H1 (cell line): ENCODE measurements around the gene EIF2B1. TPM values are rescaled to one million over a fixed set of nuclear protein-coding genes. Genes with fewer than 3 reads are reported as not detected.

Source experiments
- CTCF ChIA-PET: fragments of 300-600 bp; sonication (Branson Sonifier 250); formaldehyde crosslinking; loops from one replicate; lab custom pipeline; 2021; ENCODE audit not compliant: partially characterized antibody; lab: Charles Lee
- POLR2A ChIA-PET: fragments of 300-600 bp; sonication (Branson Sonifier 250); formaldehyde crosslinking; loops from one replicate; lab custom pipeline; 2021; ENCODE audit warnings: inconsistent platforms; ENCODE audit not compliant: partially characterized antibody; lab: Charles Lee
- DNase-seq, 2 experiments: peaks; one replicate each; pipeline versions ENCODE4 v3.0.0 to v3.0.0-alpha.2; 2010 to 2022; ENCODE audit warnings: low spot score in 2 of 2, low read depth in 1 of 2, mixed read lengths in 1 of 2
- FAIRE-seq: peaks from 2 replicates; lab custom pipeline; 2011; peaks lifted over from hg19 to GRCh38; lab: Jason Lieb, UNC
- H2AFZ ChIP-seq: 2 replicates; pipeline ENCODE4 v1.8.1; 2012; ENCODE audit warnings: low read length, inconsistent platforms
- H2AK5ac ChIP-seq: 2 replicates; pipeline ENCODE4 v1.6.1; 2013; ENCODE audit warnings: low read depth, low read length
- H2BK120ac ChIP-seq: replicated peaks from 2 replicates; pipeline ENCODE3; 2013; ENCODE audit warnings: low read depth, low read length, inconsistent platforms
- H2BK12ac ChIP-seq: 2 replicates; pipeline ENCODE4 v1.6.1; 2013; ENCODE audit warnings: low read depth, low read length
- H2BK15ac ChIP-seq: 2 replicates; pipeline ENCODE4 v1.6.1; 2013; ENCODE audit warnings: low read length
- H2BK20ac ChIP-seq: 2 replicates; pipeline ENCODE4 v1.6.1; 2013; ENCODE audit warnings: low read length
- H2BK5ac ChIP-seq: 2 replicates; pipeline ENCODE4 v1.6.1; 2013; ENCODE audit warnings: low read depth, low read length
- H3K14ac ChIP-seq: 2 replicates; pipeline ENCODE4 v1.6.1; 2013; ENCODE audit warnings: inconsistent platforms; ENCODE audit not compliant: insufficient read length
- H3K18ac ChIP-seq: 2 replicates; pipeline ENCODE4 v1.6.1; 2013; ENCODE audit warnings: low read length; ENCODE audit errors: extremely low read depth
- H3K23ac ChIP-seq: 2 replicates; pipeline ENCODE4 v1.6.1; 2013; ENCODE audit warnings: inconsistent platforms; ENCODE audit not compliant: insufficient read length
- H3K23me2 ChIP-seq: 2 replicates; pipeline ENCODE4 v1.6.1; 2013; ENCODE audit warnings: low read depth, low read length
- H3K27ac ChIP-seq: 2 replicates; pipeline ENCODE4 v1.6.1; 2011; ENCODE audit warnings: low read depth, low read length, inconsistent platforms
- H3K27me3 ChIP-seq, 4 experiments: replicated peaks in 1 of 4; 1 replicate in 1 of 4; 2 replicates in 3 of 4; pipeline versions ENCODE4 v1.6.1 to v1.8.1; 2011 to 2013; ENCODE audit warnings: low read length in 3 of 4, mild to moderate bottlenecking in 3 of 4, inconsistent platforms in 2 of 4, mixed read lengths in 2 of 4, moderate library complexity in 1 of 4; ENCODE audit not compliant: control insufficient read depth in 3 of 4, insufficient read depth in 3 of 4; ENCODE audit errors: extremely low read depth in 1 of 4
- H3K36me3 ChIP-seq, 4 experiments: 2 replicates each; pipeline versions ENCODE4 v1.6.1 to v1.8.1; 2011 to 2013; ENCODE audit warnings: mild to moderate bottlenecking in 4 of 4, low read length in 3 of 4, moderate library complexity in 2 of 4, control low read depth in 1 of 4, inconsistent platforms in 1 of 4; ENCODE audit not compliant: insufficient read depth in 4 of 4, control insufficient read depth in 2 of 4
- H3K4ac ChIP-seq: replicated peaks from 2 replicates; pipeline ENCODE3; 2013; ENCODE audit warnings: low read length, low read depth, mixed read lengths, inconsistent platforms; ENCODE audit not compliant: insufficient read length
- H3K4me1 ChIP-seq, 4 experiments: replicated peaks in 1 of 4; 1 replicate in 1 of 4; 2 replicates in 3 of 4; pipeline versions ENCODE4 v1.6.1 to v1.8.1; 2011 to 2013; ENCODE audit warnings: low read length in 3 of 4, inconsistent platforms in 2 of 4, mixed read lengths in 1 of 4; ENCODE audit not compliant: insufficient read depth in 4 of 4, control insufficient read depth in 3 of 4
- H3K4me2 ChIP-seq, 2 experiments: 2 replicates each; pipeline versions ENCODE4 v1.6.1 to v1.8.1; 2011 to 2013; ENCODE audit warnings: low read depth in 2 of 2, low read length in 2 of 2, control low read depth in 1 of 2, inconsistent platforms in 1 of 2, mild to moderate bottlenecking in 1 of 2; ENCODE audit not compliant: insufficient read depth in 1 of 2
- H3K4me3 ChIP-seq, 4 experiments: fragments of 200-600, 300-600 bp in 1 of 4; sonication (generic), shearing (Covaris generic), sonication (Bioruptor Twin) in 1 of 4; 2 replicates each; pipeline versions ENCODE4 v1.5.1 to v1.8.1; 2011 to 2016; ENCODE audit warnings: low read length in 4 of 4, low read depth in 3 of 4, control low read depth in 2 of 4, inconsistent platforms in 2 of 4, mild to moderate bottlenecking in 2 of 4, mixed read lengths in 1 of 4, moderate library complexity in 1 of 4; ENCODE audit not compliant: insufficient read depth in 2 of 4; ENCODE audit errors: extremely low read depth in 1 of 4
- H3K56ac ChIP-seq: replicated peaks from 2 replicates; pipeline ENCODE3; 2013; ENCODE audit warnings: low read depth, mild to moderate bottlenecking, mixed read lengths, low read length, inconsistent platforms; ENCODE audit not compliant: insufficient read length
- H3K79me1 ChIP-seq: 2 replicates; pipeline ENCODE4 v1.6.1; 2013; ENCODE audit warnings: low read depth, low read length, control low read depth
- H3K79me2 ChIP-seq, 2 experiments: 2 replicates each; pipeline versions ENCODE4 v1.6.1 to v1.8.1; 2012 to 2013; ENCODE audit warnings: low read length in 2 of 2, mild to moderate bottlenecking in 2 of 2, inconsistent platforms in 1 of 2; ENCODE audit not compliant: insufficient read depth in 2 of 2, control insufficient read depth in 1 of 2
- H3K9ac ChIP-seq, 4 experiments: replicated peaks in 1 of 4; 1 replicate in 1 of 4; 2 replicates in 3 of 4; pipeline versions ENCODE4 v1.6.1 to v1.8.1; 2011 to 2013; ENCODE audit warnings: low read depth in 3 of 4, low read length in 3 of 4, control low read depth in 2 of 4, mild to moderate bottlenecking in 2 of 4, moderate library complexity in 2 of 4, inconsistent platforms in 1 of 4; ENCODE audit errors: extremely low read depth in 1 of 4
- H3K9me3 ChIP-seq, 2 experiments: 2 replicates each; pipeline versions ENCODE4 v1.6.1 to v1.8.1; 2012 to 2013; ENCODE audit warnings: mild to moderate bottlenecking in 2 of 2, moderate library complexity in 2 of 2, control low read depth in 1 of 2, inconsistent platforms in 1 of 2, low read depth in 1 of 2, low read length in 1 of 2, mixed read lengths in 1 of 2; ENCODE audit not compliant: insufficient read depth in 2 of 2
- H4K20me1 ChIP-seq, 2 experiments: replicated peaks in 1 of 2; 2 replicates each; pipeline versions ENCODE3 to v1.8.1; 2011 to 2013; ENCODE audit warnings: inconsistent platforms in 2 of 2, low read length in 2 of 2, mild to moderate bottlenecking in 1 of 2; ENCODE audit not compliant: insufficient read depth in 2 of 2, control insufficient read depth in 1 of 2
- H4K5ac ChIP-seq: 2 replicates; pipeline ENCODE4 v1.6.1; 2013; ENCODE audit warnings: low read length, low read depth, mixed read lengths, inconsistent platforms; ENCODE audit not compliant: insufficient read length
- H4K8ac ChIP-seq: 2 replicates; pipeline ENCODE4 v1.8.0; 2013; ENCODE audit warnings: mild to moderate bottlenecking, moderate library complexity, low read length, inconsistent platforms; ENCODE audit not compliant: insufficient read depth; ENCODE audit errors: extremely low read depth
- H4K91ac ChIP-seq: replicated peaks from 2 replicates; pipeline ENCODE3; 2013; ENCODE audit warnings: low read length, mixed read lengths, inconsistent platforms; ENCODE audit not compliant: insufficient read length
- BACH1 ChIP-seq: IDR thresholded peaks from 2 replicates; pipeline ENCODE4 v1.6.1; 2012; ENCODE audit warnings: low read length, improper control_type of control experiment
- CBX5 ChIP-seq: fragments of 300-800, 300-1000 bp; sonication (generic); IDR thresholded peaks from 2 replicates; pipeline ENCODE4 v1.7.1; 2016; ENCODE audit warnings: antibody characterized with exemption, low read length, low read depth
- CBX8 ChIP-seq: fragments of 300-800, 300-1000 bp; sonication (generic); IDR thresholded peaks from 2 replicates; pipeline ENCODE4 v1.7.1; 2016; ENCODE audit warnings: low read depth, low read length, borderline replicate concordance
- CHD2 ChIP-seq: IDR thresholded peaks from 2 replicates; pipeline ENCODE4 v1.6.1; 2012; ENCODE audit warnings: low read length, improper control_type of control experiment
- EZH2 ChIP-seq: fragments of 200-600 bp; sonication (generic); IDR thresholded peaks from 2 replicates; pipeline ENCODE4 v1.7.1; 2012; ENCODE audit warnings: low read depth, mild to moderate bottlenecking, moderate library complexity, low read length, inconsistent platforms; ENCODE audit not compliant: severe bottlenecking
- KDM4A ChIP-seq: IDR thresholded peaks from one replicate; pipeline ENCODE4 v1.7.1; 2012; ENCODE audit warnings: low read depth, mild to moderate bottlenecking, moderate library complexity, low read length, inconsistent platforms; ENCODE audit not compliant: severe bottlenecking
- NRF1 ChIP-seq: IDR thresholded peaks from 2 replicates; pipeline ENCODE4 v1.6.1; 2011; ENCODE audit warnings: mild to moderate bottlenecking, low read depth, low read length, improper control_type of control experiment
- RXRA ChIP-seq: IDR thresholded peaks from 2 replicates; pipeline ENCODE4 v1.6.1; 2011; ENCODE audit warnings: low read depth, mild to moderate bottlenecking, low read length, moderate library complexity; ENCODE audit not compliant: insufficient read depth
- ZNF274 ChIP-seq: IDR thresholded peaks from 2 replicates; pipeline ENCODE4 v1.7.0; 2012; ENCODE audit warnings: low read length, borderline replicate concordance; ENCODE audit errors: extremely low read depth
- WGBS, 2 experiments: shearing (Covaris generic) in 1 of 2; methylation state at CpG; one replicate each; pipeline versions ENCODE4 v1.1.6 to v1.1.7; 2013 to 2015; ENCODE audit warnings: low lambda C conversion rate in 2 of 2, mixed read lengths in 2 of 2, inconsistent platforms in 1 of 2, low coverage in 1 of 2, missing lambda C conversion rate in 1 of 2; ENCODE audit not compliant: insufficient replicate concordance in 2 of 2, insufficient coverage in 1 of 2, insufficient read length in 1 of 2; ENCODE audit errors: extremely low coverage in 1 of 2, missing lambda C conversion rate in 1 of 2; 5-methylcytosine and 5-hydroxymethylcytosine counted together
- polyA plus RNA-seq, 7 experiments: library from polyadenylated mRNA; depleted of rRNA in 3 of 7; stranded (reverse) in 5 of 7; unstranded in 2 of 7; fragments of >200 nt in 5 of 7; fragments of 200-250 nt in 2 of 7; gene quantifications; 1 replicate in 5 of 7; 2 replicates in 1 of 7; 4 replicates in 1 of 7; pipeline versions ENCODE4 v1.2.1 to v1.2.3, GENCODE V29; 2011 to 2013; ENCODE audit warnings: missing spikeins in 2 of 7, mixed read lengths in 2 of 7
- total RNA-seq: library from RNA; stranded (reverse); fragmentation: NEBNext Ultra II Directional; extraction: Animal tissue kit (Norgen Biotek cat#: 25700); gene quantifications from 2 replicates; pipeline ENCODE4 v1.2.1, GENCODE V29; 2021
- TF ChIP-seq, protein P1 (sequence below), 3 experiments: IDR thresholded peaks; 1 replicate in 2 of 3; 2 replicates in 1 of 3; pipeline versions ENCODE4 v1.5.1 to v1.6.1; 2011; ENCODE audit warnings: low read length in 3 of 3, mild to moderate bottlenecking in 3 of 3, inconsistent platforms in 2 of 3, low read depth in 1 of 3, moderate library complexity in 1 of 3; ENCODE audit not compliant: insufficient read depth in 1 of 3; ENCODE audit errors: control extremely low read depth in 1 of 3
- TF ChIP-seq, protein P2 (sequence below): IDR thresholded peaks from 2 replicates; pipeline ENCODE4 v1.6.1; 2012; ENCODE audit warnings: inconsistent platforms

EIF2B1 gene
- total and polyA plus RNA-seq, 2 of the 8 experiments (the other 6 are each of a cell fraction or from before 2014, with no cell fraction given), result 24.9 to 49.9 TPM

DNA sequence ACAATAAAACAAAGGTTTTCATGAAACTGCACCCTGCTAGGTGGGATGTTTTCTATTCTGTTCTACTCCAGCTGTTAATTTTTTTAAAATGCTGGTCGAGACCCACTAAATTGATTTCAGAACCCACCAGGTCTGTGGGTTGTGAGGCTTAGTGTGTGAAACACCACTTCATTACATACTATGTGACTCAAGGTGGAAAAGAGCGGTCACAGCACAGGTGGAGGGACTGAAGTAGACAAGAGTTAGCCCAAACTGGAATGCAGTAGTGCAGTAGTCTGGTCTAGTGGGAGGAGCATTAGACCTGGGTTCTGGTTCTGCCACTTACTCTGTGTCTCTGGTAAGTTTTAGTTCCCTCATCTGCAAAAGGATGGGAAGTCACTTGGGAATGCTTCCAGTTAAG, 19.4 kb downstream of the EIF2B1 start:
- Histone ChIP-seq H3K27ac (no peak overlapping the region), H3K56ac (no peak overlapping the region), H3K23ac (no peak overlapping the region), H3K4me3 (no peak overlapping the region), H3K36me3 (peaks cover 41 to 86% (median 79%) of the 10 kb centered on the region in 4 experiments), H3K18ac (no peak overlapping the region), H3K9me3 (no peaks in the 10 kb centered on the region), H2BK20ac (no peak overlapping the region), H2BK5ac (no peak overlapping the region), H3K14ac (no peak overlapping the region), H4K5ac (no peak overlapping the region), H4K20me1 (peaks cover 6 to 11% of the 10 kb centered on the region in 2 experiments), H3K4ac (no peak overlapping the region), H4K91ac (no peak overlapping the region), H3K79me1 (no peaks in the 10 kb centered on the region; the same call in 1 of the 2 replicates), H3K4me2 (no peak overlapping the region), H3K9ac (no peak overlapping the region), H3K79me2 (no peaks in the 10 kb centered on the region; a peak in 1 of 4 replicates), H2BK12ac (no peak overlapping the region), H3K27me3 (no peaks in the 10 kb centered on the region), H2BK15ac (no peak overlapping the region), H2AK5ac (no peak overlapping the region), H2BK120ac (no peak overlapping the region), H2AFZ (no peak overlapping the region), H3K4me1 (no peaks in the 10 kb centered on the region), H4K8ac (no peak overlapping the region), H3K23me2 (no peaks in the 10 kb centered on the region)
- WGBS, 2 experiments, result 100% methylated on average over 2 of the region's 2 CpGs; no CpG with 5 or more reads in 1 of the 2 experiments
- CTCF ChIA-PET, result no interaction called here
- DNase-seq (no peak), FAIRE-seq (no peak)
- POLR2A ChIA-PET, result interaction anchor here (0.9 to 1.6 kb wide), 2 partner anchors 8 to 9 kb away, joined by 3 to 7 read pairs; no protein-coding TSS in a partner anchor
- TF ChIP-seq KDM4A (no peak), BACH1 (no peak), RXRA (no peak), EZH2 (no peak), CHD2 (no peak), CBX5 (no peak), CBX8 (no peak), NRF1 (no peak), ZNF274 (no peak)
- TF ChIP-seq, protein P1, sequence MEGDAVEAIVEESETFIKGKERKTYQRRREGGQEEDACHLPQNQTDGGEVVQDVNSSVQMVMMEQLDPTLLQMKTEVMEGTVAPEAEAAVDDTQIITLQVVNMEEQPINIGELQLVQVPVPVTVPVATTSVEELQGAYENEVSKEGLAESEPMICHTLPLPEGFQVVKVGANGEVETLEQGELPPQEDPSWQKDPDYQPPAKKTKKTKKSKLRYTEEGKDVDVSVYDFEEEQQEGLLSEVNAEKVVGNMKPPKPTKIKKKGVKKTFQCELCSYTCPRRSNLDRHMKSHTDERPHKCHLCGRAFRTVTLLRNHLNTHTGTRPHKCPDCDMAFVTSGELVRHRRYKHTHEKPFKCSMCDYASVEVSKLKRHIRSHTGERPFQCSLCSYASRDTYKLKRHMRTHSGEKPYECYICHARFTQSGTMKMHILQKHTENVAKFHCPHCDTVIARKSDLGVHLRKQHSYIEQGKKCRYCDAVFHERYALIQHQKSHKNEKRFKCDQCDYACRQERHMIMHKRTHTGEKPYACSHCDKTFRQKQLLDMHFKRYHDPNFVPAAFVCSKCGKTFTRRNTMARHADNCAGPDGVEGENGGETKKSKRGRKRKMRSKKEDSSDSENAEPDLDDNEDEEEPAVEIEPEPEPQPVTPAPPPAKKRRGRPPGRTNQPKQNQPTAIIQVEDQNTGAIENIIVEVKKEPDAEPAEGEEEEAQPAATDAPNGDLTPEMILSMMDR (IDR thresholded peaks at IDR 0.05; ENCODE audit: control extremely low read depth in 1 of 3, insufficient read depth in 1 of 3, low read depth in 1 of 3, low read length in 3 of 3), result no peak
- TF ChIP-seq, protein P2, sequence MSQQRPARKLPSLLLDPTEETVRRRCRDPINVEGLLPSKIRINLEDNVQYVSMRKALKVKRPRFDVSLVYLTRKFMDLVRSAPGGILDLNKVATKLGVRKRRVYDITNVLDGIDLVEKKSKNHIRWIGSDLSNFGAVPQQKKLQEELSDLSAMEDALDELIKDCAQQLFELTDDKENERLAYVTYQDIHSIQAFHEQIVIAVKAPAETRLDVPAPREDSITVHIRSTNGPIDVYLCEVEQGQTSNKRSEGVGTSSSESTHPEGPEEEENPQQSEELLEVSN, result no peak
